Left colon (tissue), 2 donors: ENCODE results near the gene WFS1. TPM values are rescaled to one million over a fixed set of nuclear protein-coding genes. Genes with fewer than 3 reads are reported as not detected.

Experiments used
- ATAC-seq: fragments of 200-7000 bp; cut with Tn5 transposase; one replicate; pipeline ENCODE4 v1.9.1; 2020; ENCODE audit warnings: mild to moderate bottlenecking, moderate library complexity
- DNase-seq, 2 donors: peaks; one replicate each; pipeline ENCODE4 v3.0.0-alpha.2; 2020
- intact Hi-C, 2 donors: fragments of 100-400 bp; cut with DNase I in 1 of 2; cut with micrococcal nuclease in 1 of 2; formaldehyde crosslinking; loops; one replicate each; pipeline versions ENCODE4 v1.11.2 to v1.14.0; 2022; cut with DNase I, micrococcal nuclease
- total RNA-seq, 2 donors: library from RNA; stranded (reverse); fragmentation: NEBNext Ultra II Directional; extraction: Animal tissue kit (Norgen Biotek cat#: 25700); gene quantifications; one replicate each; pipeline ENCODE4 v1.2.1, GENCODE V29; 2021
- donor health status: DM: no; HTN: no; CAD: no.
- donor health status: DM: yes; HTN: yes; CAD: no.

Gene WFS1
- total RNA-seq, 2 donors from 2014 or later, result 8.3 to 14.7 TPM

DNA sequence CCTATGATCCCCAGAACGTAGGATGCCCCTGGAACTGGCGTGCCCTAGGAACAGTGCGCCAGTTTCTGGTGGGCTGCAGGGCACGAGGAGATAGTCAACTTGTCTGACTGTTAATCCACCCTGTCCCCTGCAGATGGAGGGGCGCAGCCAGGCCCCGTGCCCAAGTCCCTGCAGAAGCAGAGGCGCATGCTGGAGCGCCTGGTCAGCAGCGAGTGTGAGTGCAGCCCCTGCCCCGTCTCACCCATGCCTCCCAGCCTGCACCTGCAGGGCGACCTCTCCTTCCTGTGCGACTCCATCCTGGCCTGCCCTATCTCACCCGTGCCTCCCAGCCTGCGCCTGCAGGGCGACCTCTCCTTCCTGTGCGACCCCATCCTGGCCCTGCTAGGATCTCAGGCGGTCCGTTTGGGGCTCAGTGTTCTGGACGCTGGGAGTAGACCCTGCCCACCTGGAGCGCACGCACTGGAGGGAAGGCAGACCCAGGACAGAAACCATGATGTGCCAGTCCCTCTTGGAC, 22.2 kb downstream of the WFS1 start:
- intact Hi-C loops, result no loop called here
- DNase-seq, result no peak
- ATAC-seq, result no peak

DNA sequence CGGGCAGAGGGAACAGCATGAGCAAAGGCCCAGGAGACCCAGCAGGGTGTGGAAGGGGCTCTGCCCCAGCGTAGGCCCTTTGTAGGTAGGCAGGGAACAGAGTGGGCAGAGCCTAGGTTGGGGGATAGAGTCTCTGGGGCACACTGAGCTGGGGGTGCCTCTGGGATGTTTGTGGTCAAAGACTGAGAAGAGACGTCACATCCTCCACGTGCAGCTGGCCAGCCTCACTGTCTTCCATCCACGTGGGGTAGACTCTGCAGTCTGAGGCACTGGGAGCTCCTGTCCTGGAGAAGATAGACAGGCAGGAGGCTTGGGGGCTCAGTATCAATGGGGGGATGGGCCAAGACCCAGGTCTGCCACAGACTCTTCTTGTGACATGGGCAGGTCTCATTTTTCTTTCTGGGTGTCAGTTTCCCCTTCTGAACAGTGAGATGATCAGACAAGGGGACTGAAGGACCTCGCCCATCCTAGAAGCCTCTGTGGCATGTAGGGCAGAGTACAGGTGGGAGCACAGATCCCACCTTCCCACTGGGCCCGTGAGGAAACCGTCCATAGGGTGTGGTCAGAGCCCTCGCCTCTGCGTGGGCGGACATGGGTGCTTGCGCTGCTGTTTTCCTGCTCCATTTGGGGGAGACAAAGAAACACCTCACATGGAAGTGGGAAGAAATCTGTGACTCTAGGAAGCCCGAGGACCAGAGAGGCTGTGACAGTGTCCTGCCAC, 22.9 kb downstream of the WFS1 start:
- intact Hi-C loops, result no loop called here
- no peak for ATAC-seq
- no peak for DNase-seq

DNA sequence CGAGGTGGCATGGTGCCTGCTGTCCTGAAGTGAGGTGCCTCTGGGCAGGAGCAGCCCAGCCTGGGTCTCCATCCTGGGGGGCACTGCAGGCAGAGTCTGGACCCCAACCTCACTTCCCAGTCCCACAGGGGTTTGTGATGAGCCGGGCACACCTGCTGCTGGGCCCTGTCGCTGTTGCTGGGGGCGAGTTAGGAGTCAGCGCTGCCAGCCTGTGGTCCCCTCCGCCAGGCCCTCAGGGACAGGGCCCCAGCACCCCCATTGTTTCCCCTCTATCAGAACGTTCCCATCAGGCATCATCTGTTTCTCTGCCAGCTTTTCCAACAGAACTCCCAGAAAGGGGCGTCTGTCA, 23.4 kb downstream of the WFS1 start:
- ATAC-seq, result no peak
- intact Hi-C loops, result no loop called here

DNA sequence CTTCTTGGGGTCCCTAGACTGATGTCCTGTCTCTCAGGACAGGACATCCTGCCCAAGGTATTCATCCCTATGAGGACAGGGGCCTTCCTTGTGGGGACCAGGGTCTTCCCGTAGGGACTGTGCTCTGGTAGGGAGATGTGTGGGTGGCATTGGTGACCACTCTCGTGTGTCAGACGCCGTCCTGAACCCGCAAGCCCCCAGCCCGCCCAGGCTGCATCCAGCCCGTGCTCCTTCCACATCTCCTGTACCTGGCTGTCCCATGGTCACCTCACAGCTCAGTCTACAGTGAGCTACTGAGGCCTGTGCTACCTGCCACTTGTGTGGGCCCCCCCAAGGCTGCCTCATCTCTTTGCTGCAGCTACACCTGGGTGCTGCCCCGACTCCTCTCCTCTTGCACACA, 24.0 kb downstream of the WFS1 start:
- ATAC-seq (no peak), DNase-seq (no peak)
- intact Hi-C loops, result no loop called here

More for the DNA sequence above, 23.4 kb downstream of the WFS1 start:
- no peak for DNase-seq

DNA sequence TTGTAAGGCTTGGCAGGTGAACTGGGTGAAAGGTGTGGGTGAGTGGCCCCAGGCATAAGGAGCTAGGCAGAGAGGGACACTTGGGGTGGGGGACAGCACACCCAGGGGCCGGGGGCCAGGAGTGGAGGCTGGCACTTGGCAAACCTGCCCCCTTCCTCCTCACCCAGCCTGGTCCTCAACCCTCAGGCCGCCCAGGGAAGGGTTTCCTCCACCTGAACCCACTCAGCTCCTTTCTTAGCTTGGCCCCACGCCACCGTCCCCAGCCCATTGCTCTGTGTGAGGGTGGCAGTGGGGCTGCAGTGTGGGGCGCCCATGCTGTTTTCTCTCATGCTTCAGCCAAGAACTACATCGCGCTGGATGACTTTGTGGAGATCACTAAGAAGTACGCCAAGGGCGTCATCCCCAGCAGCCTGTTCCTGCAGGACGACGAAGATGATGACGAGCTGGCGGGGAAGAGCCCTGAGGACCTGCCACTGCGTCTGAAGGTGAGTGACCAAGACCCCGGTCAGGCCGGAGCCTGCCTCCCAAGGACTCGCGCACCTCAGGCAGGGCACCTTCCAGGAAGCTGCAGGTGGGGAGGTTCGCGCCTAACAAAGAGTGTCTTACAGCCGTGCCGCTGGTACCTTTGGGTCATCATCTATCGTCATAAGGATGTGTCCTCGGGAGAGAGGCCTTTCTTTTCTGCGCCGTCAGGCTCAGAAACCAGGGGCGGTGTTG, 25.2 kb downstream of the WFS1 start:
- ATAC-seq (no peak), DNase-seq (no peak)
- intact Hi-C loops, result no loop called here

DNA sequence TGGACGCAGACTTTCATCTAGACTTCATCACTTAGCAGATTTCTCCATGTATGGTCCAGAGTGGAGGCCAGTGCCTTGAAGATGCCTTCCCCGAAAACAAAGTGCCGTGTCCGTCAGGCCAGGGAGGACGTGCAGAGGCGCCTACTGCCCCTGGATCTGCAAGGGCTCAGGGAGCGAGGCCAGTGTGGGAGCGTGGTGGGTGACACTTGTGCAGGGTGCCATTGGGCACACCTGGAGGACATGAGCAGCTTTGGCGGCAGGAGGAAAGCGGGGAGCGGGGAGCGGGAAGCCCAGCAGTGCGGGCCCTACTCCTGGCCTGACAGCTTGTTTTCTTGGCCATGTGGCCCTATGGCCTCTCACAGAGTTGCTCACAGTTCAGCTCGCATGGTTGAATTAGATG, 25.8 kb downstream of the WFS1 start:
- DNase-seq (no peak), ATAC-seq (no peak)

DNA sequence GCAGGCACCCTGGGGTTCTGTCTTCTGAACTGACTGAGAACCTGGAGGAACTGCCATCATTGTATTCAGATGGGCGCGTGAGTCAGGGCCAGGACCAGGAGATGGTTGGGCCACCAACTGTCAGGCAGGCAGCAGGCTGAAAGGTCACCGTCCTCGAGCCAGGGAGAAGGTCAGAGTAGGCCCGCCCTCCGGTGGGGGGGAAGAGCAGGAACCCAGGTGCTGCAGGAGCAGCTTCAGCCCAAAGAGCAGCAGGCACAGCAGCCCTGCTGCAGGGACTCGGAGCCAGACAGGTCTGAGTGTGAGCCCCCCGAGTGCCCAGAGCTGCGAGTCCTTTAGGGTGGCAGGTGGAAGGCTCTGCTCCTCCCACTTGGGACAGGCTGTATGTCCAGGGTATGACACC, 26.4 kb downstream of the WFS1 start:
- no peak for DNase-seq
- intact Hi-C loops, result no loop called here
- ATAC-seq, result no peak

More for the DNA sequence above, 25.8 kb downstream of the WFS1 start:
- intact Hi-C loops, result no loop called here

DNA sequence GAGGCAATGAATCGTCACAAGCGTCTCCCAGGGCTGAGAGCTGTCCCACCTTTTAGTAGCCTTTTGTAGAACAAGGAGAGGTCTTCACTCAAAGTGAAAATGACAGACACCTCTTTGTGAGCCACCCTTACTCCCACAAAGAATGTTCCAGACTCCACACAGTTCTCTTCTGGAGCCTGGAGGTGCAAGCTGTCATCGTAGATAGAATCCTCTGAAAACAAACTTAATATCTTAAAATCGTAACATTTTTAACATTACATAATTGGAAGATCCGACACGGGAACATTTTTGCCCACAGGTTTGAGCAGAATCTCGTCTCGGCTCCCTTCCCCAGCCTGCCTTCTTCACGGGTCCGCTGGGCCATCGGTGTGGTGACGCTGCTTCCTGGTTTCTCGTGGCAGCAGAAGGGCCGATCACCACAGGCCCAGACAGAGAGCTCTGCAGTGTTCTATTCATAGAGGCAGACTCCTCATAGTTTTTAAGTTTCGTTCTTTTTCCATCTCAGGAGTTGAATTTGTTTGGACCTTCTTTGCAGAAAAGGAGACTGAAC, 27.7 kb downstream of the WFS1 start:
- no peak for ATAC-seq
- no peak for DNase-seq
- intact Hi-C loops, result no loop called here

DNA sequence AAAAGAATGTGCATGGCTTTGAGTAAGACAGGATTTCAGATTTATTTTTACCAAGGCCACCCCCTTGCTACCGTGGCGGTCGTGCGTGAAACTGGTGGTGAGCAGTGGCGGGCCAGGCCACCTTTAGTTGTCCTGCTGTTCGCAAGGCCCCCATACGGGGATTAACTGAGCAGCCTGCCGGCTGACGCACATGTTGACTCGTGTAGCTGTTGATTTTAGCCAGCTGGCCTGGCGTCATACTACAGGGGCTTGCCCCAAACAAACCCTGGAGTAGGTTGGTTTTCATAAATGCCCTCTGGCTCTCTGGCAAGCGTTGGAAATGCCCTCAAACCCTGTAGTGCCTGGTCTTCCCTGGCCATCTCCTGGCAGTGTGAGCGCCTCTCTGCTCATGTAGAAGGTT, 28.4 kb downstream of the WFS1 start:
- DNase-seq (no peak), ATAC-seq (no peak)
- intact Hi-C loops, result no loop called here

DNA sequence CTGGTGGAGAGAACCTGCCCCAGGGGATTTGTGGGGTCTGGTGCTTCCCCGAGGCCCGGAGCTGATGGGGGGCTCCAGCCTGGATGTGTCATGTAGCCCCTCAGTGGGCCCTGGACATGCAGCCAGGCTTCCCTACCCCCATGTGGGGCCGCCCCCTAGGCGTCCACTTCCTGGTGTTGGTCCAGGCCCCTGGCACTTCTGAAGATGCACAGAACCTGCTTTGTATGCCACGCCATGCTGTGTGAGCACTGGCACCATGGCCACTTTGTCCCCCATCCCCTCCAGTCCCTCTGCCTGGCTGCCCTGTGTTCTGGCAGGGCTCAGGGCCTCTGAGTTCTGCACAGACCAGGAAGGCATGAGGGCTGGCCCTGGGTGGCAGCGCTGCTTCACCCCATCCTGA, 29.2 kb downstream of the WFS1 start:
- intact Hi-C loops, result no loop called here
- ATAC-seq (no peak), DNase-seq (no peak)

DNA sequence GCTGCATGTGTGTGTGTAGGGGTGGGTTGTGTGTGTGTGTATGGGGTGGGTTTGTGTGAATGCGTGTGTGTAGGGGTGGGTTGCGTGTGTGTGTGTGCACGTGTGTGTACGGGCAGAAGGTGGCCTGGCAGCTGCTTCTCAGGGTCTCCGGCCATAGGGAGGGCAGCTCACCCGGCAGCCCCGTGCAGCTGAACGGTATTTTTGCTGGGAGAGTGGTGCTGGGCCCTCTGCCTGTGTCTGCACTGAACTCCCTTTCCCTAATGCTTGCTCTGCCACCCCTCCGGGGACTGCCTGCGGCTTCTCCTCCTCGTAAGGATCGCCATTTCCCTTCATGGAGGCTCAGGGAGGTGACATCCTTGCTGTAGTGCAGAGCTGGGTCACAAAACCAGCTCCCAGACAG, 30.2 kb downstream of the WFS1 start:
- intact Hi-C loops, result no loop called here
- no peak for ATAC-seq
- no peak for DNase-seq

DNA sequence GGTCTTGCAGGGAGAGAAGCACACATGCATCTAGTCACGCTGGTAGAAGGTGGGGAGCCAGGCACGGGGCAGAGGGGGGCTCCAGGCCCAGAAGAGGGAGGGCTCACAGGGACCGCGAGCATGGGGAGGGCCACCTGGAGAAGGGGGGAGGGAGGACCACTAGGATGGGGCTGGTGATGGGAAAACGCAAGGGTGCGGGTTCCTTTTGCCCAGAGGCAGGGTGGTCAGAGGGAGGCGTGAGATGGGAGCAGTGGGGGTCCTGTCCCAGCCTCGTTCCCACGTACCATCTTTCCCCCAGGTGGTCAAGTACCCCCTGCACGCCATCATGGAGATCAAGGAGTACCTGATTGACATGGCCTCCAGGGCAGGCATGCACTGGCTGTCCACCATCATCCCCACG, 30.7 kb downstream of the WFS1 start:
- DNase-seq, result no peak
- no peak for ATAC-seq
- intact Hi-C loops, result no loop called here

DNA sequence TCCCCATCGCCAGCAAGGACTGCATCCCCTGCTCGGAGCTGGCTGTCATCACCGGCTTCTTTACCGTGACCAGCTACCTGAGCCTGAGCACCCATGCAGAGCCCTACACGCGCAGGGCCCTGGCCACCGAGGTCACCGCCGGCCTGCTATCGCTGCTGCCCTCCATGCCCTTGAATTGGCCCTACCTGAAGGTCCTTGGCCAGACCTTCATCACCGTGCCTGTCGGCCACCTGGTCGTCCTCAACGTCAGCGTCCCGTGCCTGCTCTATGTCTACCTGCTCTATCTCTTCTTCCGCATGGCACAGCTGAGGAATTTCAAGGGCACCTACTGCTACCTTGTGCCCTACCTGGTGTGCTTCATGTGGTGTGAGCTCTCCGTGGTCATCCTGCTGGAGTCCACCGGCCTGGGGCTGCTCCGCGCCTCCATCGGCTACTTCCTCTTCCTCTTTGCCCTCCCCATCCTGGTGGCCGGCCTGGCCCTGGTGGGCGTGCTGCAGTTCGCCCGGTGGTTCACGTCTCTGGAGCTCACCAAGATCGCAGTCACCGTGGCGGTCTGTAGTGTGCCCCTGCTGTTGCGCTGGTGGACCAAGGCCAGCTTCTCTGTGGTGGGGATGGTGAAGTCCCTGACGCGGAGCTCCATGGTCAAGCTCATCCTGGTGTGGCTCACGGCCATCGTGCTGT, 31.5 kb downstream of the WFS1 start:
- intact Hi-C loops, result no loop called here
- ATAC-seq, result no peak

DNA sequence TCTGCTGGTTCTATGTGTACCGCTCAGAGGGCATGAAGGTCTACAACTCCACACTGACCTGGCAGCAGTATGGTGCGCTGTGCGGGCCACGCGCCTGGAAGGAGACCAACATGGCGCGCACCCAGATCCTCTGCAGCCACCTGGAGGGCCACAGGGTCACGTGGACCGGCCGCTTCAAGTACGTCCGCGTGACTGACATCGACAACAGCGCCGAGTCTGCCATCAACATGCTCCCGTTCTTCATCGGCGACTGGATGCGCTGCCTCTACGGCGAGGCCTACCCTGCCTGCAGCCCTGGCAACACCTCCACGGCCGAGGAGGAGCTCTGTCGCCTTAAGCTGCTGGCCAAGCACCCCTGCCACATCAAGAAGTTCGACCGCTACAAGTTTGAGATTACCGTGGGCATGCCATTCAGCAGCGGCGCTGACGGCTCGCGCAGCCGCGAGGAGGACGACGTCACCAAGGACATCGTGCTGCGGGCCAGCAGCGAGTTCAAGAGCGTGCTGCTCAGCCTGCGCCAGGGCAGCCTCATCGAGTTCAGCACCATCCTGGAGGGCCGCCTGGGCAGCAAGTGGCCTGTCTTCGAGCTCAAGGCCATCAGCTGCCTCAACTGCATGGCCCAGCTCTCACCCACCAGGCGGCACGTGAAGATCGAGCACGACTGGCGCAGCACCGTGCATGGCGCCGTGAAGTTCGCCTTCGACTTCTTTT, 32.2 kb downstream of the WFS1 start:
- no peak for DNase-seq
- ATAC-seq, result no peak
- intact Hi-C loops, result no loop called here

More for the DNA sequence above, 31.5 kb downstream of the WFS1 start:
- DNase-seq, result no peak

DNA sequence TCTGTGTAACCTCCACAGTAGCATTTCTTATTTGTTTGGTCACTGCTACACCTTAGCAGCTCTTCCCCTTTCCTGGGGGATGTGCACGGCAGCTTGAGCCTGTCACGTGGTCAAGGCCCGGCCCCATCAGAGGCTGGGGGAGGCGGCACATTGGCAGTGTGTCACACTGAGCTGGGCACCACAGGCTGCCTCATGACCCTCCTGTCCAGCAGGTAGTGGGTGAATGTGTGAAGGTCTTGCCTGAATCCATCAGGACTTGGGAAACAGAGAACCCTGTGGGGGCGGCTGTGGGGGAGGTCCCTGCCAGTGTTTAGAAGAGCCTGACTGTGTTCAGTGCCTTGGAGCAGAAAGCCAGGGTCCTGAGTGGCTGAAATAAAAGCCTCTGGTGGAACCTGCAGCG, 33.2 kb downstream of the WFS1 start:
- intact Hi-C loops, result no loop called here
- DNase-seq (no peak), ATAC-seq (no peak)

DNA sequence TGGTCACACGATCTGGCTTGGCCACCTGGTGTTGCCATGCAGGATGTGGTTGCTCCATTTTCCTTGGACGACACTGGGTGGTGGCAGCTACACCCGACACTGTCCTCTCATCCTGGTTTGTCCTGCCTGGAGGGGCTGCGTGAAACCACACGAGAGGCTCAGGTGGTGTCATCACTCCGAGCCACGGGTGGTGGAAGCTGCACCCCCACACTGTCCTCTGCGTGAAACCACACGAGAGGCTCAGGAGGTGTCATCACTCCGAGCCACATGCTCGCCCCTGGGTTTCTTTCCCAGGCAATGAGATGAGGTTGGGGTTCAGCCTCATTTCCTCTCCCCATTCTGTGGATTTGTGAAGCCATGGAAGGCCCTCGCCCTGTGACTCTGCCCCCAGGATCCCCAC, 34.3 kb downstream of the WFS1 start:
- DNase-seq (no peak), ATAC-seq (no peak)
- intact Hi-C loops, result no loop called here

DNA sequence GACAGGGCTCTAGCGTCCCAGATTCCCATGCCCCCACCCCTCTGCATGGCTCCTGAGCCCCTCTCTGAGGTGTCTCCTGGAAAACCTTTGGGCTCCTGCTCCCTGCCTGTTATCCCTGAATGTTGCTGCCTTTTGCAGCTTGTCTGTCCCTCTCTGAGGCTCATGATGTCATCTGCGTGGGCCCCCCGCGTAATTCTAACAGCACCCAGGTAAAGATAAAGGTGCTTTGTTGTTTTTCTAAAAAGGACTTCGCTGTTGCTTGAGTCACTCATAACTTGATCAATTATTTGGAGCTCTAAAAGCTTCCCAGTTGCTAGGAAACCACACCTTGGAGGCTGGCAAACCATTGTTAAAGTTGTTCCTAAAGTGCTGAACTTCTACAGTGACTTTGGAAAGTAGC, 36.6 kb downstream of the WFS1 start:
- no peak for DNase-seq
- no peak for ATAC-seq
- intact Hi-C loops, result no loop called here

DNA sequence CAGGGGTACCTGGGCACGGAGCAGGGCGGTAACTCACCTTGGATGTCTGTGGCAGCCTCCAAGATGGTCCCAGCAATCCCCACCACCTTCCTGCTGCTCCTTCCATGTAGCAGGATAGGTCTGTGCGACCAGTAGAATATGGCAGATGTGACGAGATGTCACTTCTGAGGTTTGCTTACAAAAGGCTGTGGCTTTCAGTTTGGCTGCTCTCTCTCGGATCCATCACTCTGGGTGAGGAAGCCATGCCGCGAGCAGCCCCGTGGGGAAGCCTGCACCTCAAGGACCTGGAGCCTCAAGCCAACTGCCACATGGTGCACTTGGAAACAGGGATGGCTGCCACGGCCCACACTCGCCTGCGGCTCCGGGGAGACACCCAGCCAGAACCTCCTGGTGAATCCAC, 37.6 kb downstream of the WFS1 start:
- no peak for DNase-seq
- ATAC-seq, result no peak
- intact Hi-C loops, result no loop called here

DNA sequence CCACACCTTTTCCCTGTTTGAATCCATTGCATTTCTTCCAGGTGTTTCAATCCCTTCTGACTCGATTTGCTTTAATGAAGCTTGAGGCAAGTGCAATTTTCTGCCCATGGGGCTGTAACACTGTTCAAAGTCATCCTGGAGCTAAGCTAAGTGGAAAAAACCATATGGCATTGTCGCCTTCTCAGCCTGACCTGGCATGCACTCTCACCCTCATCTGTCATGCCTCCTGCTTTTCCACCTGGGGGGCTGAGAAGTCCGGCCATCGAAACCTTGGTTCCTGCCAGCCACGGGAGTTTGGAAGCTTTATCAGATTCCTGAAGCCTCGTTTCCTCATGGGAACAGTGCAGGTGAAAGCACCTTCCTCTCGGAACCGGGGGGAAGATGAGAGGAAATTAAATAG, 38.2 kb downstream of the WFS1 start:
- intact Hi-C loops, result no loop called here
- ATAC-seq, result no peak

More for the DNA sequence above, 38.2 kb downstream of the WFS1 start:
- DNase-seq, result no peak
